Measurements from ENCODE around the gene RIN3. TPM values are rescaled to one million over a fixed set of nuclear protein-coding genes. Genes with fewer than 3 reads are reported as not detected.

Gene RIN3
- total RNA-seq, 1 experiment from 2014 or later: 14.8 TPM

DNA sequence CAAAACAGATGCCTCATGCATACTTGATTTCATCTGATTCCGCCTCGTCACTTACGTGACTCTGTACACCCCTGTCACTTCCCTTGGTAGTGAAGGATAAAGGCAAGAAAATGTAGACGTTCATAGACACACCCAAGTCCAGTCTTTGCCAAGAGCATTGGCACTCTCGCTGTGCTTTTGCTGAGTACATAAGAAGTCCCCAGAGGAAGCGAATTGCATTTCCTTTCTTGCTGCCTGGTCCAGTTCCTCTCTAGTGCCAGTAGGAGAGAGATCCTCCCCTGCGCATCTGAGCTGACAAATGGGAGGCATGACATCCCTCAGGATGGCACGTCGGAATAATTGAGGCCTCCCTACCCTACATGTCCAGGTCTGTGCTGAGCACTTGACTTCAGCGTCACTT lies 21.3 kb upstream of the RIN3 start:
- Histone ChIP-seq H3K36me3 (ENCODE audit: low read depth) (no peaks in the 10 kb centered on the region), H3K27me3 (ENCODE audit: insufficient read depth, low read depth) (no peaks in the 10 kb centered on the region), H3K79me2 (ENCODE audit: low read depth) (no peaks in the 10 kb centered on the region), H3F3A (ENCODE audit: insufficient read depth, low read depth) (no peaks in the 10 kb centered on the region; the same call in 1 of the 2 replicates), H2AFZ (no peak overlapping the region), H4K20me1 (ENCODE audit: insufficient read depth) (no peaks in the 10 kb centered on the region), H3K4me1 (replicated peaks; ENCODE audit: insufficient read depth) (peaks cover 17% of the 10 kb centered on the region), H3K4me2 (no peak overlapping the region), H3K4me3 (no peak overlapping the region), H3K9me2 (ENCODE audit: insufficient read depth) (no peaks in the 10 kb centered on the region), H3K9me3 (ENCODE audit: insufficient read depth, low read depth) (no peaks in the 10 kb centered on the region), H3K27ac (no peak overlapping the region)
- no peak for TF ChIP-seq EZH2 (IDR thresholded peaks at IDR 0.05; ENCODE audit: low read depth)
- TF ChIP-seq, protein P1, sequence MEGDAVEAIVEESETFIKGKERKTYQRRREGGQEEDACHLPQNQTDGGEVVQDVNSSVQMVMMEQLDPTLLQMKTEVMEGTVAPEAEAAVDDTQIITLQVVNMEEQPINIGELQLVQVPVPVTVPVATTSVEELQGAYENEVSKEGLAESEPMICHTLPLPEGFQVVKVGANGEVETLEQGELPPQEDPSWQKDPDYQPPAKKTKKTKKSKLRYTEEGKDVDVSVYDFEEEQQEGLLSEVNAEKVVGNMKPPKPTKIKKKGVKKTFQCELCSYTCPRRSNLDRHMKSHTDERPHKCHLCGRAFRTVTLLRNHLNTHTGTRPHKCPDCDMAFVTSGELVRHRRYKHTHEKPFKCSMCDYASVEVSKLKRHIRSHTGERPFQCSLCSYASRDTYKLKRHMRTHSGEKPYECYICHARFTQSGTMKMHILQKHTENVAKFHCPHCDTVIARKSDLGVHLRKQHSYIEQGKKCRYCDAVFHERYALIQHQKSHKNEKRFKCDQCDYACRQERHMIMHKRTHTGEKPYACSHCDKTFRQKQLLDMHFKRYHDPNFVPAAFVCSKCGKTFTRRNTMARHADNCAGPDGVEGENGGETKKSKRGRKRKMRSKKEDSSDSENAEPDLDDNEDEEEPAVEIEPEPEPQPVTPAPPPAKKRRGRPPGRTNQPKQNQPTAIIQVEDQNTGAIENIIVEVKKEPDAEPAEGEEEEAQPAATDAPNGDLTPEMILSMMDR (conservative IDR thresholded peaks at IDR 0.05): no peak
- POLR2A ChIA-PET (ENCODE audit: unreplicated experiment): no interaction called here
- CTCF ChIA-PET: no interaction called here
- BruUV-seq (replicated peaks): no TSS peak
- intact Hi-C loops (cut with micrococcal nuclease; ENCODE audit: unreplicated experiment): no loop called here
- DNase-seq: no peak

DNA sequence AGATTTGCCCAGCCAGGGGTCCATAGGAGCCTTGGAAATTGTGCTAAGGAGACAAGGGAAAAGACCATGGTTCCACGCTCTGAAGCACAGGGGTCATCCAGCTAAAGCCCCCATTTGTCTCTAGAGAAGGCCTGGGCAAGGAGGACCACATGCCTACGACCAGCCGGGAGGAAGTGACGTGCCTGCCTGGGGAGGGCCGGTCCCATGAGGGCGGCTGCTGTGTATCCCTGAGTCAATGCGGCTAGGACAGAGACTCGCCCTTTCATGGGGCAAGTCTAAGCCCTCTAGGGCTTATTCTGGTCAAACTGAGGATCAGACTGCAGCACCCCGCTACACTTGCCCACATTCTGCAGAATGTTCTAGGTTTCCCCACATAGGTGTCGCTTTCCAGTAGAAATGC lies 20.6 kb upstream of the RIN3 start:
- Histone ChIP-seq H3K9me3 (ENCODE audit: insufficient read depth, low read depth) (no peaks in the 10 kb centered on the region), H2AFZ (no peak overlapping the region), H3K27me3 (ENCODE audit: insufficient read depth, low read depth) (no peaks in the 10 kb centered on the region), H3K4me1 (replicated peaks; ENCODE audit: insufficient read depth) (peaks cover 17% of the 10 kb centered on the region), H4K20me1 (ENCODE audit: insufficient read depth) (no peaks in the 10 kb centered on the region), H3K9me2 (ENCODE audit: insufficient read depth) (no peaks in the 10 kb centered on the region), H3K79me2 (ENCODE audit: low read depth) (no peaks in the 10 kb centered on the region), H3K4me3 (no peak overlapping the region), H3F3A (ENCODE audit: insufficient read depth, low read depth) (no peaks in the 10 kb centered on the region; the same call in 1 of the 2 replicates), H3K4me2 (no peak overlapping the region), H3K27ac (no peak overlapping the region), H3K36me3 (ENCODE audit: low read depth) (no peaks in the 10 kb centered on the region)
- no peak for DNase-seq
- ChIA-PET POLR2A (ENCODE audit: unreplicated experiment) (no interaction called here), CTCF (no interaction called here)
- intact Hi-C loops (cut with micrococcal nuclease; ENCODE audit: unreplicated experiment): no loop called here
- no peak for TF ChIP-seq EZH2 (IDR thresholded peaks at IDR 0.05; ENCODE audit: low read depth)
- TF ChIP-seq, protein P1 (conservative IDR thresholded peaks at IDR 0.05): no peak
- no TSS peak for BruUV-seq (replicated peaks)

DNA sequence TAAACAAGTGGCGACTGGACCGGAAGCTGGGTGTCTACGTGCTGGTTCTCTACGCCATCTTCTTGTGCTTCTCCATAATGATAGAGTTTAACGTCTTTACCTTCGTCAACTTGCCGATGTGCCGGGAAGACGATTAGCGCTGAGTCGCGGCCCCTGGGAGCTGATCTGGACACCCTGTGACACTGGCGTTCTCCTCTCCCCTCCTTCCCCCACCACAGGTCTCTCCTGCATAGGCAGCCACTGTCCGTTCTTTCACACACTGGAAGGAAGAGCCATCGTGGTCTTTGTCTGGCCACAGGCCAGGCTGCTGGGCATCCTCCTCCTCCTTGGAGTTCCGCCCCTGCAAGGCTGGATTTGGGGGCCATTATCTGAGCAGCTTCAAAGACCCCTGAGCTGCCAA lies 20.1 kb upstream of the RIN3 start:
- CTCF ChIA-PET: no interaction called here
- peaks cover 17% of the 10 kb centered on the region for H3K4me1 ChIP-seq (replicated peaks; ENCODE audit: insufficient read depth)
- intact Hi-C loops (cut with micrococcal nuclease; ENCODE audit: unreplicated experiment): no loop called here

More for the DNA sequence above, 20.1 kb upstream of the RIN3 start:
- POLR2A ChIA-PET (ENCODE audit: unreplicated experiment): no interaction called here
- H3K9me3 ChIP-seq (ENCODE audit: insufficient read depth, low read depth): no peaks in the 10 kb centered on the region
- H3K27ac ChIP-seq: no peak overlapping the region
- H3K79me2 ChIP-seq (ENCODE audit: low read depth): no peaks in the 10 kb centered on the region
- no peak for DNase-seq
- H2AFZ ChIP-seq: no peak overlapping the region
- H3K36me3 ChIP-seq (ENCODE audit: low read depth): no peaks in the 10 kb centered on the region
- H4K20me1 ChIP-seq (ENCODE audit: insufficient read depth): no peaks in the 10 kb centered on the region
- BruUV-seq (replicated peaks): no TSS peak
- H3K27me3 ChIP-seq (ENCODE audit: insufficient read depth, low read depth): no peaks in the 10 kb centered on the region
- H3F3A ChIP-seq (ENCODE audit: insufficient read depth, low read depth): no peaks in the 10 kb centered on the region; the same call in 1 of the 2 replicates
- TF ChIP-seq EZH2 (IDR thresholded peaks at IDR 0.05; ENCODE audit: low read depth): no peak
- TF ChIP-seq, protein P1 (conservative IDR thresholded peaks at IDR 0.05): no peak
- H3K4me2 ChIP-seq: no peak overlapping the region
- no peak overlapping the region for H3K4me3 ChIP-seq
- no peaks in the 10 kb centered on the region for H3K9me2 ChIP-seq (ENCODE audit: insufficient read depth)
